Caco-2 (cell line): Measurements from ENCODE around the gene RALGPS1. TPM values are rescaled to one million over a fixed set of nuclear protein-coding genes. Genes with fewer than 3 reads are reported as not detected.

ENCODE experiments used
- BruUV-seq: library from RNA; stranded (reverse); fragments of 400-500 nt; replicated peaks from 2 replicates; lab custom pipeline; 2021; lab: Mats Ljungman, UMichigan
- CTCF ChIA-PET: fragments of 300-600 bp; sonication (Branson Sonifier 250); formaldehyde crosslinking; loops from one replicate; lab custom pipeline; 2022; ENCODE audit warnings: antibody characterized with exemption; lab: Charles Lee
- POLR2A ChIA-PET: fragments of 300-600 bp; sonication (Branson Sonifier 250); formaldehyde crosslinking; loops from one replicate; lab custom pipeline; 2022; ENCODE audit warnings: antibody characterized with exemption; lab: Charles Lee
- DNase-seq, 2 experiments: peaks; one replicate each; pipeline versions ENCODE4 v3.0.0 to v3.0.0-alpha.2; 2020 to 2022
- H3K27me3 ChIP-seq: replicated peaks from 2 replicates; pipeline ENCODE4 v1.6.0; 2011; ENCODE audit warnings: low read length; ENCODE audit not compliant: control insufficient read depth, insufficient read depth
- H3K36me3 ChIP-seq: 2 replicates; pipeline ENCODE4 v1.5.1; 2011; ENCODE audit warnings: low read length; ENCODE audit not compliant: control insufficient read depth, insufficient read depth
- H3K4me1 ChIP-seq: fragments of 250-450 bp; sonication (Bioruptor Pico); 2 replicates; pipeline ENCODE4 v1.5.1; 2020; ENCODE audit warnings: mild to moderate bottlenecking
- H3K4me3 ChIP-seq: 2 replicates; pipeline ENCODE4 v1.5.1; 2011; ENCODE audit warnings: low read depth, mild to moderate bottlenecking, control low read depth, low read length
- H3K9me3 ChIP-seq: fragments of 250-450 bp; sonication (Bioruptor Pico); 2 replicates; pipeline ENCODE4 v1.5.1; 2020; ENCODE audit warnings: mild to moderate bottlenecking, moderate library complexity
- H3K27ac Mint-ChIP-seq: one replicate; pipeline ENCODE4 v1.8.0; 2022; ENCODE audit warnings: mixed read lengths; ENCODE audit not compliant: unreplicated experiment
- H3K27me3 Mint-ChIP-seq: one replicate; pipeline ENCODE4 v1.8.0; 2022; ENCODE audit warnings: mixed read lengths; ENCODE audit not compliant: insufficient read depth, unreplicated experiment
- H3K36me3 Mint-ChIP-seq: one replicate; pipeline ENCODE4 v1.8.0; 2022; ENCODE audit warnings: mild to moderate bottlenecking, mixed read lengths; ENCODE audit not compliant: insufficient read depth, unreplicated experiment
- H3K4me1 Mint-ChIP-seq: one replicate; pipeline ENCODE4 v1.8.0; 2022; ENCODE audit warnings: low read depth, mixed read lengths; ENCODE audit not compliant: unreplicated experiment
- H3K4me3 Mint-ChIP-seq: one replicate; pipeline ENCODE4 v1.8.0; 2022; ENCODE audit warnings: mild to moderate bottlenecking, moderate library complexity, mixed read lengths; ENCODE audit not compliant: unreplicated experiment
- H3K9me3 Mint-ChIP-seq: one replicate; pipeline ENCODE4 v1.8.0; 2022; ENCODE audit warnings: mixed read lengths; ENCODE audit not compliant: unreplicated experiment
- CTCF ChIP-seq, 2 experiments: fragments of 200-600 bp in 1 of 2; IDR thresholded peaks; 1 replicate in 1 of 2; 2 replicates in 1 of 2; pipeline versions ENCODE4 v1.5.1 to v1.8.0; 2011 to 2022; ENCODE audit warnings: antibody characterized with exemption in 1 of 2, control low read depth in 1 of 2, inconsistent platforms in 1 of 2, low read depth in 1 of 2, low read length in 1 of 2, mild to moderate bottlenecking in 1 of 2, moderate library complexity in 1 of 2; ENCODE audit not compliant: insufficient read depth in 1 of 2, severe bottlenecking in 1 of 2, unreplicated experiment in 1 of 2
- intact Hi-C: fragments of 100-400 bp; cut with micrococcal nuclease; formaldehyde crosslinking; loops from one replicate; pipeline ENCODE4 v1.10.0; 2022; ENCODE audit not compliant: unreplicated experiment
- total RNA-seq: library from RNA; stranded (reverse); gene quantifications from 2 replicates; pipeline ENCODE4 v1.2.3, GENCODE V29; 2022

RALGPS1 gene
- total RNA-seq, 1 experiment from 2014 or later, result 41.5 TPM

GRCh38 chr9:126902210-126902609, 12.4 kb upstream of the RALGPS1 start:
- Mint-ChIP-seq H3K27ac (no peak overlapping the region), H3K4me1 (no peaks in the 10 kb centered on the region), H3K36me3 (no peaks in the 10 kb centered on the region), H3K27me3 (no peaks in the 10 kb centered on the region), H3K4me3 (no peak overlapping the region), H3K9me3 (no peaks in the 10 kb centered on the region)
- ChIA-PET POLR2A (no interaction called here), CTCF (interaction anchor here (1.4 kb wide), 1 partner anchor 12 kb away, joined by 4 read pairs; the partner anchor contains the start of gene RALGPS1)
- no peak for DNase-seq
- Histone ChIP-seq H3K36me3 (no peaks in the 10 kb centered on the region), H3K4me3 (no peak overlapping the region), H3K4me1 (no peaks in the 10 kb centered on the region), H3K9me3 (no peaks in the 10 kb centered on the region), H3K27me3 (no peaks in the 10 kb centered on the region)
- intact Hi-C loops, result no loop called here
- no peak for TF ChIP-seq CTCF (IDR thresholded peaks at IDR 0.05; ENCODE audit: insufficient read depth in 1 of 2, low read depth in 1 of 2, low read length in 1 of 2, severe bottlenecking in 1 of 2, unreplicated experiment in 1 of 2)
- no TSS peak for BruUV-seq

- no peak overlapping the region for H3K4me3 ChIP-seq
- ChIA-PET CTCF (no interaction called here), POLR2A (no interaction called here)
- no peaks in the 10 kb centered on the region for H3K36me3 Mint-ChIP-seq
- BruUV-seq, result no TSS peak
- intact Hi-C loops, result no loop called here
- H3K4me1 Mint-ChIP-seq, result no peaks in the 10 kb centered on the region
- DNase-seq, result no peak
- no peaks in the 10 kb centered on the region for H3K27me3 Mint-ChIP-seq
- no peaks in the 10 kb centered on the region for H3K36me3 ChIP-seq
- no peaks in the 10 kb centered on the region for H3K9me3 Mint-ChIP-seq
- H3K27ac Mint-ChIP-seq, result no peak overlapping the region
- H3K27me3 ChIP-seq, result no peaks in the 10 kb centered on the region
- no peaks in the 10 kb centered on the region for H3K4me1 ChIP-seq
- no peak for TF ChIP-seq CTCF (IDR thresholded peaks at IDR 0.05; ENCODE audit: insufficient read depth in 1 of 2, low read depth in 1 of 2, low read length in 1 of 2, severe bottlenecking in 1 of 2, unreplicated experiment in 1 of 2)
- no peak overlapping the region for H3K4me3 Mint-ChIP-seq
- no peaks in the 10 kb centered on the region for H3K9me3 ChIP-seq
Observed at GRCh38 chr9:126904586-126904985, 10.0 kb upstream of the RALGPS1 start.

GRCh38 chr9:126906091-126906490, 8.5 kb upstream of the RALGPS1 start:
- intact Hi-C loops, result no loop called here
- CTCF ChIA-PET, result no interaction called here
- no peak for TF ChIP-seq CTCF (IDR thresholded peaks at IDR 0.05; ENCODE audit: insufficient read depth in 1 of 2, low read depth in 1 of 2, low read length in 1 of 2, severe bottlenecking in 1 of 2, unreplicated experiment in 1 of 2)
- H3K4me3 Mint-ChIP-seq, result no peak overlapping the region
- no peaks in the 10 kb centered on the region for H3K9me3 Mint-ChIP-seq
- no TSS peak for BruUV-seq
- Histone ChIP-seq H3K27me3 (no peaks in the 10 kb centered on the region), H3K4me1 (no peaks in the 10 kb centered on the region), H3K36me3 (no peaks in the 10 kb centered on the region), H3K9me3 (no peaks in the 10 kb centered on the region), H3K4me3 (no peak overlapping the region)
- no peaks in the 10 kb centered on the region for H3K36me3 Mint-ChIP-seq
- no peaks in the 10 kb centered on the region for H3K27me3 Mint-ChIP-seq
- no peak overlapping the region for H3K27ac Mint-ChIP-seq
- no peak for DNase-seq
- POLR2A ChIA-PET, result no interaction called here
- no peaks in the 10 kb centered on the region for H3K4me1 Mint-ChIP-seq
